Neural progenitor cell (in vitro differentiated cells): ENCODE measurements around the gene SLC18B1. TPM values are rescaled to one million over a fixed set of nuclear protein-coding genes. Genes with fewer than 3 reads are reported as not detected.

Experiments used
- DNase-seq: peaks from one replicate; pipeline ENCODE4 v3.0.0-alpha.2; 2016; ENCODE audit warnings: low spot score
- H2AFZ ChIP-seq: fragments of 200-600 bp; sonication (generic); replicated peaks from 2 replicates; pipeline ENCODE4 v1.6.1; 2016; ENCODE audit warnings: antibody characterized with exemption
- H3F3A ChIP-seq: fragments of 200-600 bp; sonication (generic); 2 replicates; pipeline ENCODE4 v1.6.1; 2016; ENCODE audit warnings: antibody characterized with exemption, low read depth
- H3K27ac ChIP-seq: fragments of 200-600 bp; sonication (generic); 2 replicates; pipeline ENCODE4 v1.5.1; 2016; ENCODE audit warnings: mild to moderate bottlenecking
- H3K27me3 ChIP-seq: fragments of 200-600 bp; sonication (generic); 2 replicates; pipeline ENCODE4 v1.6.1; 2016; ENCODE audit warnings: mild to moderate bottlenecking, moderate library complexity
- H3K36me3 ChIP-seq: fragments of 200-600 bp; sonication (generic); 2 replicates; pipeline ENCODE4 v1.5.1; 2016
- H3K4me1 ChIP-seq: fragments of 200-600 bp; sonication (generic); 2 replicates; pipeline ENCODE4 v1.6.1; 2016; ENCODE audit warnings: mixed run types
- H3K4me2 ChIP-seq: fragments of 200-600 bp; sonication (generic); 2 replicates; pipeline ENCODE4 v1.6.1; 2016
- H3K4me3 ChIP-seq: fragments of 200-600 bp; sonication (generic); 2 replicates; pipeline ENCODE4 v1.5.1; 2016
- H3K79me2 ChIP-seq: fragments of 200-600 bp; sonication (generic); 2 replicates; pipeline ENCODE4 v1.6.1; 2016; ENCODE audit warnings: low read depth
- H3K9ac ChIP-seq: fragments of 200-600 bp; sonication (generic); 2 replicates; pipeline ENCODE4 v1.6.1; 2016
- H3K9me3 ChIP-seq: fragments of 200-600 bp; sonication (generic); 2 replicates; pipeline ENCODE4 v1.5.1; 2016; ENCODE audit warnings: low read depth
- H4K20me1 ChIP-seq: fragments of 200-600 bp; sonication (generic); 2 replicates; pipeline ENCODE4 v1.6.1; 2016; ENCODE audit warnings: low read depth
- H3K27ac Mint-ChIP-seq: 3 replicates; pipeline ENCODE4 v1.8.0; 2021; ENCODE audit warnings: mixed read lengths
- H3K27me3 Mint-ChIP-seq: 2 replicates; pipeline ENCODE4 v1.8.0; 2022; ENCODE audit warnings: low read depth, mild to moderate bottlenecking, inconsistent platforms, moderate library complexity, mixed read lengths; ENCODE audit not compliant: insufficient read depth
- H3K36me3 Mint-ChIP-seq: 3 replicates; pipeline ENCODE4 v1.8.0; 2021; ENCODE audit warnings: mixed read lengths
- H3K4me1 Mint-ChIP-seq: 3 replicates; pipeline ENCODE4 v1.8.0; 2021; ENCODE audit warnings: mixed read lengths
- H3K4me3 Mint-ChIP-seq: 3 replicates; pipeline ENCODE4 v1.8.0; 2021; ENCODE audit warnings: mild to moderate bottlenecking, moderate library complexity, mixed read lengths
- H3K9me3 Mint-ChIP-seq: 3 replicates; pipeline ENCODE4 v1.8.0; 2020; ENCODE audit warnings: mixed read lengths
- CTCF ChIP-seq: fragments of 200-600 bp; sonication (generic); IDR thresholded peaks from 2 replicates; pipeline ENCODE4 v1.5.1; 2017; ENCODE audit warnings: antibody characterized with exemption, mild to moderate bottlenecking
- EZH2 ChIP-seq: fragments of 200-600 bp; sonication (generic); IDR thresholded peaks from 2 replicates; pipeline ENCODE4 v1.6.1; 2017; ENCODE audit warnings: antibody characterized with exemption, mild to moderate bottlenecking, moderate library complexity
- EZH2phosphoT487 ChIP-seq: fragments of 200-600 bp; sonication (generic); IDR thresholded peaks from 2 replicates; pipeline ENCODE4 v1.6.1; 2017; ENCODE audit warnings: antibody characterized with exemption
- total RNA-seq: library from RNA; depleted of rRNA; stranded (reverse); fragments of >200 nt; gene quantifications from 2 replicates; pipeline ENCODE4 v1.2.3, GENCODE V29; 2015; ENCODE audit warnings: low replicate concordance

SLC18B1 gene
- total RNA-seq, 1 donor from 2014 or later: 4.2 TPM

GRCh38 chr6:132733814-132734213 lies 64.6 kb downstream of the SLC18B1 start:
- H3K4me1 Mint-ChIP-seq: no peaks in the 10 kb centered on the region
- H3K27ac Mint-ChIP-seq: no peak overlapping the region
- Histone ChIP-seq H3K27me3 (no peaks in the 10 kb centered on the region), H3K27ac (no peak overlapping the region), H3K36me3 (no peaks in the 10 kb centered on the region), H3K9me3 (no peaks in the 10 kb centered on the region), H3K79me2 (no peaks in the 10 kb centered on the region), H3K4me1 (no peaks in the 10 kb centered on the region), H3K9ac (no peak overlapping the region), H4K20me1 (no peaks in the 10 kb centered on the region), H2AFZ (no peak overlapping the region), H3K4me2 (no peak overlapping the region), H3K4me3 (no peak overlapping the region), H3F3A (no peaks in the 10 kb centered on the region)
- H3K27me3 Mint-ChIP-seq: no peaks in the 10 kb centered on the region
- DNase-seq: no peak
- TF ChIP-seq EZH2phosphoT487: no peak
- TF ChIP-seq EZH2: no peak
- no peak for TF ChIP-seq CTCF
- H3K4me3 Mint-ChIP-seq: no peak overlapping the region
- H3K36me3 Mint-ChIP-seq: no peaks in the 10 kb centered on the region
- H3K9me3 Mint-ChIP-seq: no peaks in the 10 kb centered on the region

- no peaks in the 10 kb centered on the region for H4K20me1 ChIP-seq
- H3K27ac ChIP-seq: no peak overlapping the region
- DNase-seq: no peak
- no peaks in the 10 kb centered on the region for H3K4me1 ChIP-seq
- Mint-ChIP-seq H3K4me3 (no peak overlapping the region), H3K27ac (no peak overlapping the region), H3K36me3 (no peaks in the 10 kb centered on the region), H3K9me3 (no peaks in the 10 kb centered on the region), H3K4me1 (no peaks in the 10 kb centered on the region), H3K27me3 (no peaks in the 10 kb centered on the region)
- H3K4me2 ChIP-seq: no peak overlapping the region
- H3K4me3 ChIP-seq: no peak overlapping the region
- no peaks in the 10 kb centered on the region for H3F3A ChIP-seq
- H2AFZ ChIP-seq: no peak overlapping the region
- no peaks in the 10 kb centered on the region for H3K79me2 ChIP-seq
- H3K36me3 ChIP-seq: no peaks in the 10 kb centered on the region
- no peak overlapping the region for H3K9ac ChIP-seq
- H3K27me3 ChIP-seq: no peaks in the 10 kb centered on the region
- no peaks in the 10 kb centered on the region for H3K9me3 ChIP-seq
- TF ChIP-seq CTCF (no peak), EZH2phosphoT487 (no peak), EZH2 (no peak)
Measured at GRCh38 chr6:132733283-132733682, 65.2 kb downstream of the SLC18B1 start.

- Mint-ChIP-seq H3K27me3 (no peaks in the 10 kb centered on the region), H3K4me1 (no peaks in the 10 kb centered on the region), H3K27ac (no peak overlapping the region), H3K4me3 (no peak overlapping the region), H3K9me3 (no peaks in the 10 kb centered on the region), H3K36me3 (no peaks in the 10 kb centered on the region)
- no peak overlapping the region for H3K9ac ChIP-seq
- no peak for TF ChIP-seq CTCF
- TF ChIP-seq EZH2: no peak
- TF ChIP-seq EZH2phosphoT487: no peak
- no peaks in the 10 kb centered on the region for H3K4me1 ChIP-seq
- no peaks in the 10 kb centered on the region for H3K36me3 ChIP-seq
- no peaks in the 10 kb centered on the region for H3K9me3 ChIP-seq
- H3K79me2 ChIP-seq: no peaks in the 10 kb centered on the region
- no peaks in the 10 kb centered on the region for H4K20me1 ChIP-seq
- H3K4me3 ChIP-seq: no peak overlapping the region
- no peak overlapping the region for H3K4me2 ChIP-seq
- H3K27me3 ChIP-seq: no peaks in the 10 kb centered on the region
- H3K27ac ChIP-seq: no peak overlapping the region
- DNase-seq: no peak
- H2AFZ ChIP-seq: no peak overlapping the region
- H3F3A ChIP-seq: no peaks in the 10 kb centered on the region
Measured at GRCh38 chr6:132731086-132731485, 67.4 kb downstream of the SLC18B1 start.
